Measurements from ENCODE around the gene STK32C.

Gene STK32C

DNA sequence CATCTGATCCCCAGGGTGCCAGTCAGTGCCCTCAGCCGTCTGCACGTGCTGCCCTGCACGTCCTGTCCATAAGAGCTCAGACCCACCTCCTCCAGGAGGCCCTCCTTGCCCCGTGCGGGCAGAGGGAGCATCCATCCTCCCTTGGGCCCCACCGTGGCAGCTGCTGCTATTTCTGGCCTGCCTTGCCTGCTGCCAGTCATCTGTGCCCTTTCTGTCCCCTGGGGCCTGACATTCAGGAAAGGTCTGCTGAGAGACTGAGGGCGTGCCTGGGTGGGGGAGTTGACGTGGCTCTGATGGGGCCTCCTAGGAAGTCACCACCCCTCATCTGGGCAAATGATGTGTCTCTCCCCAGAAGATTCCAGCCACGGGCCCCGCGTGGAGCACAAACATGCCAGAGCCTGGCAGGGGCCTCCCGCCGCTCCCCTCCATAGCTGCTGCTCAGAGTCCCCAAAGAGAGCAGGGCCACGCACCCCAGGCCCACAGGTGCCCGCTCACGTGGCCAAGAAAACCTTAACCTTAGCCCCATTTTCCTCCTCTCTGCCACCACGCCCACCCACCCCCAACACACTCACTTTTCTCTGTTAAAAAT is 99.2 kb downstream of the STK32C start:
- DNase-seq (ENCODE audit: low read depth) = no peak

DNA sequence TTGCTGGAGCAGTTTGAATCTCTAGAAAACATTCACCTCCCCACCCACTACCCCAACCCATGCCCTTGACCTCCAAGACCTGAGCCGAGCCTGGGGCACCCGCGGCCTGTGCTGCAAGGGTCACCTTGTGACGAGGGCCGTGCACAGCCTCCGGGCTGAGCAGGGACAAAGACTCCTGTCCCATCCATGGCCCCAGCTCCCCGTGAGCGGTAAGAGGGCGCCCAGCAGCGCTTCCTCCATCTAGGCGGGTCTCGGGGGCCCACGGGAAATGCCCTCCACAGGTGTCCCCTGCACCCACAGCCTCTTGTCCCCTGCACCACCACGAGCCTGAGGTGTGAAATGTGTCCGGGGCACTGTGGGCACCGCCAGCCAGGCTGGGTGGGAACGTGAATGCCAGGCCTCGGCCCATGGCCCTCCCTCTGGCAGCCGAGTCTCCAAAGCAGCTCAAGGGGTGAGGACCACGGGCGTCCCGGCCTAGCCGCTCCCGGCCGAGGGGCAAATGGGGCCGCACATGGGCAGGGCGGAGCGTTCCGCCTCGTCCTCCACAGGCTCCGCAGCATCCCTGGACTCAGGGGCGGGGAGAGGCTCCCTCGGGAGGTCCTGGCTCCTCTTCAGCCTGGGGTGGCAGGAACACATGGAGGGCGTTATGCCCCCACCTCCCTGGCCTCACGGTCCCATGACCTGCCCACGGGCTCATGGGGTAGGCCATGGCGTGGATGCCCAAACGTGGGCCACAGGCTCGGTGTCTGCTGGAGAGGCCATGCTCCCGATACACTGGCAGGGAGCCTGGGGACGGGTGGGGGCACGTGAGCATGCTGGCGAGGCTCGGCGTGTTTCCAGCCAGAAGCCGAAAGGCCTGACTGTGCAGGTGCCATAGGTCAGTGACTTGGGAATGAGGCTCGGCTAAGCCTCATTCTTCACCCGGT is 100.0 kb downstream of the STK32C start:
- no peak for DNase-seq (ENCODE audit: low read depth)

DNA sequence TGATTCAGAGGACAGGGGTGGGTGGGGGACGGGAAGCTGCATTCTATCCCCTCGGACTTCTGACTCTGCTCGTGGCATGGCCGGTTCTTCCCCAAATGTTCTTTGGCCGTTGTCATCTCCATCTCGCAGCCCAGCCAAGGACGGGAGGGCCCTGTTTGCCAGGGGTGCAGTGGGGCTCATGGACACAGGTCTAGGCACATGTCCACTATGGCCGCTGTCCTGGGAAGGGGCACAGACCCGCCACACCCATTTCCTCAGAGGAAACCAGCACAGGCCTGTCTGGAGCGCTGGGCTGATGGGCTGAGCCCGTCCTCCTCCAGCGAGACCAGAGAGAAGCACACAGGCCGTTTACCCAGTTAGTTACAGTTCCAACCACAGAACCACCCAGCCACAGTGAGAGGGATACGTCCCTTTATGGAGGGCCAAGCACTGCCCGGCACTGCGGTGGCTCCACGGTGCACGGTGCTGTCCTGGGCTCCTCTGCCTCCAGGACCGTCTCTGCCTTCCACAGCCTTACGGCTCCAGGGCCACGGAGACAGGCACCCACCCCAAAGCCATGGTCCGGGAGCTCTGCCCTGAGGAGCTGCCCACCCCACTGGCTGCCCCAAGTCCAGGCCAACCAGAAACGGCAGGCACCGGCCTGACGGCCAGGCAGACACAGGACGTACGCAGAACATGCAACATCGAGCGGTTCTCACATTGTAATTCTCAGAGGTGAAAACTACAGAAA is 100.8 kb downstream of the STK32C start:
- no peak for DNase-seq (ENCODE audit: low read depth)

DNA sequence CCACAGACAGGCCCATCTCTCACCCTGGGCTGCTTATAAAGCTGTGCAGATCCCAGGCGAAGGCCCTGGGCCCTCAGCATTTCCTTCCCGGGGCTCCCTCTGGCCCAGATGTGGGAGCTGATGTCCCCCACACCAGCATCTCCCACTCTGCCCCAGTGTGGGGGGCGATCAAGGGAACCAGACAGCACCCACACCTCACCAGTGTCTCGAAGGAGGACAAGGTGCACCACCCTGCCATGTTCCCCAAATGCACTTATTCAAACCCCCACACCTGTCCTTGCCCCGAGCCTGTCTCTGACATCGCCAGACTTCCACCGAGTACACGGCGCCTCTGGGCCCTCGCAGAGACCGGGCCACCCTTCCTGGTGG is 101.4 kb downstream of the STK32C start:
- DNase-seq (ENCODE audit: low read depth) = no peak

DNA sequence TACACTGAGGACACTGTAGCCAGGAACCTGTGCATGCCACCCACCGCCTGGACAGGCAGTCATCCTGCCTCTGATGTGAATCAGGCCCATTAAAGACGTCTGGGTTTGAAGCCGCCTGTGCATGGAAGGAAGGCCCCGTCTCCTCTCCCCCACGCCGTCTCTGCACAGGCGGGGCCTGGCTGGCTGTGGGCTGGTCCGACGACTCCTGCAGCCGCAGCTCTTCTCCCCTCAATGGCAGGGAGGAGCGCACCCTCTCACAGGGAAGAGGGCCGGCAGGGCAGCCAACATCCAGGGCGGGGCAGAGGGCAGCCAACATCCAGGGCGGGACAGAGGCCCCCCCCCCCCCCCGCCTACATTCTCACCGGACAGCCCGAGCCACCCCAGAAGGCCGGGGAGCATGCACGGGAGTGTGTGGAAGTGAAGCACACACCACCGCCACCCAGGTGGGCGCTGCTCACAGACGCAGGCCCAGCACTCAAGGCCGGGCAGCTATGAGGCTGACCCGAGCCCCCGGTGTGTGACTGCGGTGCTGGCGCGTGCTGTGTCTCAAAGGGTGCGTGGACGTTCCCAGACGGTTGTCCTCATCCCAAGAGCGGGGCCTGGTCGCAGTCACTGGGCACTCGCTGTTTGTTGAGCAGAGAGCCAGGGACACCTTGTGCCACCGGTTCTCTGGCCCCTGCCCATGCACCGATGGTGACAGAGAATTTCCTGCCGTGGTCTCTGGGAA is 101.9 kb downstream of the STK32C start:
- DNase-seq (ENCODE audit: low read depth) = no peak

DNA sequence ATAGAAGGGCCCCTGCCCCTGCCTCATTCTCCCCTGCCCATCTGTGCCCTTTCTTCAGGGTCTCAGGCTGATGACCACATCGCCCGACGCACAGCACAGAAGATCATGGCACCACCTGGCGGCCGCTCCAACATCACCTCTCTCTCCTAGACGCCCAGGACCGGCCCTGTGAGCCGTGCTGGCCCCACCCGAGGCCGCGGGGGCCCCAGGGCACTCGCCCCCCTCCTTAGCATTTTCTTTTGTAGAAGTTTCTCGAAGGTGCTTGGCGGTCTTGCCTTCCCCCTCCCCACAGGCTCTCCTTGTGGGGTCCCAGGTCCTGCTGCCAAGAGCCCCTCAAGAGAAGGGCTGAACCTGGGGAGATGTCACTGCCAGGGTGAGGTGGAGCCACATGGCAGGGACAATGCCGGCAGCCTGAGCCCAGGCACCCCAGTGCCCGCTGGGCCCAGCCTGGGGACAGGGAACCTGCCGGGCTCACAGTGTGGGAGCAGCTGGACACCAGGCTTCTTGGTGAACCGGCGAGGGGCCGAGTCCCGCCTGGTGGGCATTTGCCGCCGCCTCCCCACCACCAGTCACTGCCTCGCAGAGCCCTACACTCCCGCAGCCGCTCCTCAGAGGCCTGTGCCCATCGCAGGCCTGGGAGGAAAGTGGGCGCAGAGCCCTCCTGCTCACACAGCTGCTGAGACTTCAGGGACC is 102.8 kb downstream of the STK32C start:
- DNase-seq (ENCODE audit: low read depth) = no peak

DNA sequence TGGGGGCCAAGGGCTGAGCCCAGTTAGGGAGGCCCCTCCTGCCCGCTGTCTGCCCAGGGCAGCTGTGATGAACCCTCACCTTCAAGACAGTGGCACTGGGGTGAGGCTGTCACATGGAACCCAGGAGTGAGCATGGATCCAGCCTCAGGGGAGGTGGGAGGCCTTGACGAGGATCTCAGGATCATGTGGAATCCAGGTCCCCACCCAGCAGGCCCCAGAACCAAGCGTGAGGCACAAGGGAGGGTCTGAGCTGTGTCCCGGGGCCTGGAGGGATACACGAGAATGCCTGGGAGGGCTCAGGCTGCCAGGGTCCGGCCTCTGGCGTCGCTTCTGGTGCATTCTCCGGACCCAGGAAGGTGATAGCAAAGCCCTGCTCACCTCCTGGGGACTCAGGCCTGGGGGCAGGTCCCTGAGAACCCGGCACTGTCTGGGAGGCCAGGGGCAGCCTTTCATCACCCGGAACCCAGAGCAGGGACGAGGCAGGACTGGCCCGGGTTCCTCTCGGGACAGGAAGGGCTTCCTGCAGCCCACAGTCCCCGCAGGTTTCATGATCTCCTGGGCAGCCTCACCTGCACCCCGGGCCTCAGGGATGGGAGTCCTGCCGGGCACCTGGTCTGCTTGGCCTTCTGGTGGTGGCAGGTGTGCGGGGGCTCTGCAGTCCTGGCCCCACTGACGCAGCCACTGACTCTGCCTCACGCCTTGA is 103.5 kb downstream of the STK32C start:
- DNase-seq (ENCODE audit: low read depth) = no peak

DNA sequence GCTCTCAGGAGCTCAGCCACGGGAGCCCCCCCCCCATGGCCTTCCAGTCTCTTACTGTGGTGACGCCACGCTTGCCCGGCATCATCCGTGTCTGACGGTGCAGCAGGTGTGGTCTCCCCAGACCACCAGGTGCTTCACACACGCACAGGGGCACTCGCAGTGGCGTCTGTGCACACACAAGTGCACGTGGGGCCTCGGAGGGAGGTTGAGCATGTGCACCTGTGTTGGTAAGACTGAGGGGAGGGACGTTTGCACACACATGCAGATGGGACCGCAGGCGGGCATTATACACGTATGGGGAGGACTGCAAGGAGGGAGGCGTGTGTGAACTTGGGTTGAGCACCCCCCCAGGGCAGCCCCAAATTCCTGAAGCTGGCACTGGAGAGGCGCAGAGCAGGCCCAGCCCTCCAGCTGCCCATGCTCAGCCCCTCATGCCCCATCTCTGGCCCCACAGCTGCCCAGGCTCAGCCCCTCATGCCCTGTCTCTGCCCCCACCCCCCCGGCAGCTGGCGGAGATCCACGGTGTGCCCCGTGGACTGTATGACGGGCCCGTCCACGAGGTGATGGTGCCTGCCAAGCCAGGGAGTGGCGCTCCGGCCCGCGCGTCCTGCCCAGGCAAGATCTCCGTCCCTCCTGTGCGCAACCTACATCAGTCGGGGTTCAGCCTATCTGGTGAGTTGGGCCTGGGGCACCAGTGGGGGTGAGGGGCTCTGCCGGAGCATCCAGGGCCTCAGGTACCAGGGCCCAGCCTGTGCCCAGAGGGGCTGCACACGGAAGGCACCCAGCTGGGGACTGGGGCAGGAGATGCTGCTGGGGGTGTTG is 104.3 kb downstream of the STK32C start:
- no peak for DNase-seq (ENCODE audit: low read depth)

DNA sequence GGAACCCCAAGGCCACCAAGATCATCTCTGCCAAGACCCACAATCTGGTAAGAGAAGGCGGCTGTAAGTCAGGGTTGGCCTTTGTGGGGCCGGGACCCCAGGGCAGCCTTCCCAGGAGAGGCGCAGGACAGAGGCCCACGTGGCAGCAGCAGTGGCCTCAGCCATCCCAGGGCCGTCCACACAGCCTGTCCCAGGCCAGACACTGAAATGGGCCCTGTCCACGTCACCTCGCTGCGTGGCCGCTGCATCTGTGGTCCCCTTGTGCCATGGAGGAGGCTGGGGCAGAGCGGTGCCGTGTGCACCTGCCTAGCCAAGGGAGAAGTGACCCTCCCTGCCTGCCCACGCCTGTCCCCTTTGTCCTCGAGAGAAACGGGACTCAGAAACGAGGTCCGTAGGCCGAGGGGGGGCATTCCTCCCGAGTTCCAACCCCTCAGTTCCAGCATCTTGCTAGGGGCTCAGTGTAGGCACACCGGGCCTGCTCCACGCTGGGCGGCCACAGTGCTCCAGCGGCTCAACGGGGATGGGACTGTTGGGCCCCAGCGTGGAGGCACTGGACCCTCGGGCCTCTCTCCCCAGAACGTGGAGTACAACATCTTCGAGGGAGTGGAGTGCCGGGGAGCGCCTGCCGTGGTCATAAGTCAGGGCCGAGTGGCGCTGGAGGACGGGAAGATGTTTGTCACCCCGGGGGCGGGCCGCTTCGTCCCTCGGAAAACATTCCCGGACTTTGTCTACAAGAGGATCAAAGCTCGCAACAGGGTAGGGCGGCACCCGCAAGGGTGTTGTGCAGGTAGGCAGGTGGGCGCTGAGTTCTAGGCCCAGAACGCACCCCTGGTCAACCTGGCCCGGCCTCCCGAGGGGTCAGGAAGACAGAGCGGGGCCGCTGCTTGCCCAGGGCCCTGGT is 105.4 kb downstream of the STK32C start:
- DNase-seq (ENCODE audit: low read depth) = no peak

DNA sequence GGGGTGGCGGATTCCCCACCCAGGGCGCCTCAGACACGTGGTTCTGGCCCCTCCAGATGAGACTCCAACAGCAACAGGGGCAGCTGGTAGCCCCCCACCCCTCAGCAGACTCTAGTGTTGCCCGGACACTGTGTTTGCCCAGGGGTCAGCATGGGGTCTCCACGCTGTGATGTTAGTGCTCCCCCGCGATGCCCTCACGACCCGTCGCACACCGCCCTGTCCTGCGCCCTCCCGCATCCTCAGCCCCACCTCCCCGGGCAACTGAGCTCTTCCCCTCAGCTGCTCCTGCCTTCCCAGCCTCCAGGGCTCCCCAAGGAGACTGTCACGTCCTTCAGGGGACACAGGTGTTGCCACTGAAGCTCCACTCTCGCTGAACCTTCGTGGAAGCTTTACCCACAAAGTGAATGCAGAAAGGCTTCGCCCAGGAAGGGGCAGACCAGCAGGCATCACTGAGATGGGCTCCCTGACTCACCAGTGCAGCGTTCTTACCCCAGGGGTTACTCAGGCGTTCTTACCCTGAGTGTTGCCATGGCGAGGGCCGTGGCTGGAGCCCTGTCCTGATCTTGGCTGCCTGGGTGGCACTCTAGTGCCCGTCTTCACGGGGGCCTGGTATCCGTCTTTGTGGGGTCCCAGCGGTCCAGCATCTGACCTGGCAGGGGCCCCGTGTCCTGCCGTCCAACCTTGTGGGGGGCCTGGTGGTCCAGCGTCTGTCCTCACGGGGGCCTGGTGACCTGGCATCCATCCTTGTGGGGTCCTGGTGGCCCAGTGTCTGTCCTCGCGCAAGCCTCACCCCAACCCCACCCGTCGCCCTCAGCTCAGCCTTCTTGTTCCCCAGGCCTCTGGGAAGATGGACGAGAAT is 106.4 kb downstream of the STK32C start:
- DNase-seq (ENCODE audit: low read depth) = no peak

DNA sequence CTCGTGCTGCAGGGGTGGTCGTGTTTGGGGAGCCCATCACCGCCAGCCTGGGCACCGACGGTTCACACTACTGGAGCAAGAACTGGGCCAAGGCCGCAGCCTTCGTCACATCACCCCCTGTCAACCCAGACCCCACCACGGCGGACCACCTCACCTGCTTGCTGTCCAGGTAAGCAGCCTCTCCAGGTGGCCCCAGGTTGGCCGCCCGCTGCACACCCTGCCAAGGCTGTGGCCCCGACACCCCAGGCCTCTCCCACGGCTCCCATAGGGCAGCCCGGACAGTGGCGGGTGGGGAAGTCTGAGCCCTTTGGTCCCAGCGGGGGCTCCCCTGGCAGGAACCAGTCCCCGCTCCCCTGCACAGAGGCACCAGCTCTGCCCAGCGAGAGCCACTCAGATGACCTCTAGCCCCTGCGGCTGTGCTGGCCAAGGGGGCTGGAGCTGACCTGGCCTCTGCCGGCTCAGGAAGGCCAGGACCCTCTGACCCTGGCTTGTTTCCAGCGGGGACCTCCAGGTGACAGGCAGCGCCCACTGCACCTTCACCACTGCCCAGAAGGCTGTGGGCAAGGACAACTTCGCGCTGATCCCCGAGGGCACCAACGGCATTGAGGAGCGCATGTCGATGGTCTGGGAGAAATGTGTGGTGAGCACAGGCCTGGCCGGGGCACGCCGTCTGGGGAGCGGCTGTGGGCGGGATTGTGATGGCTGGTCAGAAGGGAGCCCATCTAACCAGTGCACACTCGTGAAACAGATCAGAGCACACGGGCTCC is 107.2 kb downstream of the STK32C start:
- no peak for DNase-seq (ENCODE audit: low read depth)

DNA sequence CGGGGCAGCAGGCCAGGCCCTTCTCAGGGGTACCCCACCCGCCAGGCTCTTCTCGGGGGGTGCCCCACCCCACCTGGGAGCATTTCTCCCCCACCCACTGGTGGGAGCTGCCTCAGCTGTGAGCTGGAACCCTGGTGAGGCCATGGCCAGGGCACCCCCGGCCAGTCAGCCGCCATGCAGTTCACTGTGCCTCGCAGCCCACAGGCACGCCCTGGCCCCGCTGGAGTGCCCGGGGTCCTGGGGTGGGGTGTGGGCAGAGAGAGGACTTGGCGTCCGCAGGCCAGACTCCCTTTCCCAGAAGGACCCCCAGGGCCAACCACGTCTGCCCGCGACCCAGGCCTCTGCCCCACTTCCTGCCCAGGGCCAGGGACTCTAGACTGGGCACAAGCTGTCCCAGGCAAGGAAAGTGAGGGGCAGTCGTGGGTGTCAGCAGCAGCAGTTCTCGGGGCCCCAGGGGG is 107.9 kb downstream of the STK32C start:
- DNase-seq (ENCODE audit: low read depth) = no peak

DNA sequence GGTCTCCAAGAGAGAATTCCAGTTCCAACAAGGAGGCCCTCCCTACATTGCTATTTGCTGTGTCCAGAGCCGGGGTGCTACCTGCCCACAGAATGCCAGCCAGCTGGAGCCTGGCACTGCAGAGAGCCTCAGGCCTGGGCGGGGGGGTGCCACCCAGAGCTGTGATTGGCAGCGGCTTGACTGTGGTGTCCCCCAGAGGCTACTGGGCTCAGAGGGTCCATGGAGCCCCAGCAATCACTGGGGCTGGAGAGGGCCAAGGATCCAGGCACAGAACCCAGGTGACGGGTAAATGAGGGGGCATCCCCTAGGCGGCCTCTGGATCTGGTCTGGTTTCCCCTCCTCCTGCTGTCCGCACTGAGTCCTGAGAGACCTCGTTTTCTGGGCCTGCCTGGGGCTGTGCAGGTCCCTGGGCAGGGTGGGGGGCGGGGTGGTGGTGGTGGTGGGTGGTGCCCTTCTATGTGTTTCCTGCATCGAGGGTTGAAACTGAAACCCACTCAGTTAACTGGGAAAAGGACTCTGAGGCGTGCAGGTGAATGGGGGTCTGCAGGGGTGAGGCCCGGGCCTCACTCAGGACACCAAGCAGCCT is 108.4 kb downstream of the STK32C start:
- DNase-seq (ENCODE audit: low read depth) = no peak

DNA sequence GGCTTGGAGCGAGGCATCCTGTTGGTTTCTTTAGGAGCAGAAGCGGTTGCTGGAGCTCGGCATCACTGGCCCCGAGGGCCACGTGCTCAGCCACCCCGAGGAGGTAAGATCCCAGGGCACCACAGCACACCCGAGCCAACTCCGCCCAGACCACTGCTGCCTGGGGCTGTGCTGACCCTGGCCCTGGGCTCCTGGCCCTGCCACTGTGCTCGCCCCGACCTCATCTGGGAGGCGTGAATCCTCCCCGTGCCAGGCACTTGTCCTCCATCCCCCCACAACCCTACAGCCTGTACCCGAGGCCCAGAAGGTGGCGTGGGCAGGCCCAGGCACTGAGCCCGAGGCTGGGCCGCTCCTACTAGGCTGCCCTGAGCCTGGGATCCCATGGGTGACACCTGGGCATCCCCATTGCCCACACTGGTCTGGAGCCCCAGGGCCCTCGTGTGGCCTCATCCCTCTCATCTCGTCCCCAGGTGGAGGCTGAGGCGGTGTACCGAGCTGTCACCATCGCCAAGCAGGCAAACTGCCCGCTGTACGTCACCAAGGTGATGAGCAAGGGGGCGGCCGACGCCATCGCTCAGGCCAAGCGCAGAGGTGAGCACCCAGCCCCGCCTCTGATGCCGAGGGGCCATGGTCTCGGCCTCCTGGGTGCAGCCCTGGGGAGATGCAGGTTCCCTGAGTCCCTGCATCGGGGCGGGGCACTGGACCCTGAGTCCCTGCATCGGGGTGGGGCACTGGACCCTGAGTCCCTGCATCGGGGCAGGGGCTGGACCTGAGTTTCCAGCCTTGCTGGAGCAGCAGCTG is 109.2 kb downstream of the STK32C start:
- no peak for DNase-seq (ENCODE audit: low read depth)

DNA sequence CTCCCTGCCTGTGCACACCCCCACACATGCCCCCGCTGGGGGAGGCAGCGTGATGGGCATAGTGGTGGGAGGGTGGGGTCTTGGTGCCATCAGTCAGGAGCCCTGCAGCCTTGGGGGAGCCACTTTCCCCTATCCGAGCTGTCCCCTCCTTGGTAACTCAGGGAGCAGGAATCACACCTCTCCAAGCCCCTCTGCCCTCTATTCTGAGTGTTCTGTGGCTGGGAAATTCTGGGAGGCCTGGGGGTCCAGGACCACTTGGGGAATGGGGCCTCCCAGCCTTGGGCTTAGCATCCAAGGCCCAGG is 109.7 kb downstream of the STK32C start:
- DNase-seq (ENCODE audit: low read depth) = no peak
